Measurements from ENCODE around the gene R3HDM2.
"Not testable (repeated sequence)": the region's sequence is repeated elsewhere in the genome, so short reads cannot be mapped to it uniquely, and the experiment has no call there.

The R3HDM2 gene

DNA sequence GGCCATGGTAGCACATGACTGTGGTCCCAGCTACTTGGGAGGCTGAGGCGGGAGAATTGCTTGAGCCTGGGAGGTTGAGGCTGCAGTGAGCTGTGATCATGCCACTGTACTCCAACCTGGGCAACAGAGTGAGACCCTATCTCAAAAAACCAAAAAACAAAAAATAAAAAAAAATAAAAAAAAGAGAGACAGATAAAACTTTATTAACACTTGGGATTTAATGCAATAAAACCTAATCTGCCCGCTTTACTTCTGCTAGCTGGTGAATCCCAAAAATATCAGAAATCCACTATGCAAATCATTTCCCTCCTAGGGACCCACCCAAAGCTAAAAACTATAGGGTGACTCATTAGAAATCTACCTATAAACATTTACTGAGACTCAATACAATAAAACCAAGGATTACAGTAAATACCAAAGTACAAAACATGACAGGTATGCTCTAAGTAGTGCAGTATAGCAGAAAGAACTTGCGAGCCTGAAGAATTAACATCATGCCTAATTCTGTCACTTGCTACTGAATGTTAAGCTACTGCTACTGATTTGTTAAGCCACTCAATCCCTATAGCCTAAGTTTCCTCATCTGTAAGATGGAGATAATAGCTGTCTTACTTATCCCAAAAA lies 129.8 kb downstream of the R3HDM2 start:
- TF ChIP-seq, protein P1, sequence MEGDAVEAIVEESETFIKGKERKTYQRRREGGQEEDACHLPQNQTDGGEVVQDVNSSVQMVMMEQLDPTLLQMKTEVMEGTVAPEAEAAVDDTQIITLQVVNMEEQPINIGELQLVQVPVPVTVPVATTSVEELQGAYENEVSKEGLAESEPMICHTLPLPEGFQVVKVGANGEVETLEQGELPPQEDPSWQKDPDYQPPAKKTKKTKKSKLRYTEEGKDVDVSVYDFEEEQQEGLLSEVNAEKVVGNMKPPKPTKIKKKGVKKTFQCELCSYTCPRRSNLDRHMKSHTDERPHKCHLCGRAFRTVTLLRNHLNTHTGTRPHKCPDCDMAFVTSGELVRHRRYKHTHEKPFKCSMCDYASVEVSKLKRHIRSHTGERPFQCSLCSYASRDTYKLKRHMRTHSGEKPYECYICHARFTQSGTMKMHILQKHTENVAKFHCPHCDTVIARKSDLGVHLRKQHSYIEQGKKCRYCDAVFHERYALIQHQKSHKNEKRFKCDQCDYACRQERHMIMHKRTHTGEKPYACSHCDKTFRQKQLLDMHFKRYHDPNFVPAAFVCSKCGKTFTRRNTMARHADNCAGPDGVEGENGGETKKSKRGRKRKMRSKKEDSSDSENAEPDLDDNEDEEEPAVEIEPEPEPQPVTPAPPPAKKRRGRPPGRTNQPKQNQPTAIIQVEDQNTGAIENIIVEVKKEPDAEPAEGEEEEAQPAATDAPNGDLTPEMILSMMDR (IDR thresholded peaks at IDR 0.05; ENCODE audit: borderline replicate concordance, extremely low read depth, low read length, poor library complexity, severe bottlenecking), result no peak
- TF ChIP-seq EZH2 (IDR thresholded peaks at IDR 0.05; ENCODE audit: borderline replicate concordance, low read depth, low read length, severe bottlenecking), result no peak
- Histone ChIP-seq H3K4me1 (ENCODE audit: insufficient read depth, low read length) (no peaks in the 10 kb centered on the region), H2AFZ (ENCODE audit: low read depth, low read length) (no peak overlapping the region), H3K4me3 (ENCODE audit: low read depth in 1 of 2, low read length in 2 of 2) (no peak overlapping the region), H3K27ac (ENCODE audit: low read length) (no peak overlapping the region), H3K79me2 (ENCODE audit: insufficient read depth, low read length) (no peaks in the 10 kb centered on the region), H3K4me2 (ENCODE audit: insufficient read depth, low read length) (no peak overlapping the region), H3K36me3 (ENCODE audit: insufficient read depth, low read length) (peaks cover 58% of the 10 kb centered on the region), H3K27me3 (ENCODE audit: insufficient read depth, low read length, poor library complexity) (no peaks in the 10 kb centered on the region), H3K9ac (ENCODE audit: low read depth, low read length) (no peak overlapping the region), H4K20me1 (ENCODE audit: insufficient read depth, low read length) (no peaks in the 10 kb centered on the region), H3K9me3 (ENCODE audit: insufficient read depth, low read length, severe bottlenecking) (no peaks in the 10 kb centered on the region)
- no peak for DNase-seq
- no peak for ATAC-seq (ENCODE audit: insufficient read depth, low read depth)

DNA sequence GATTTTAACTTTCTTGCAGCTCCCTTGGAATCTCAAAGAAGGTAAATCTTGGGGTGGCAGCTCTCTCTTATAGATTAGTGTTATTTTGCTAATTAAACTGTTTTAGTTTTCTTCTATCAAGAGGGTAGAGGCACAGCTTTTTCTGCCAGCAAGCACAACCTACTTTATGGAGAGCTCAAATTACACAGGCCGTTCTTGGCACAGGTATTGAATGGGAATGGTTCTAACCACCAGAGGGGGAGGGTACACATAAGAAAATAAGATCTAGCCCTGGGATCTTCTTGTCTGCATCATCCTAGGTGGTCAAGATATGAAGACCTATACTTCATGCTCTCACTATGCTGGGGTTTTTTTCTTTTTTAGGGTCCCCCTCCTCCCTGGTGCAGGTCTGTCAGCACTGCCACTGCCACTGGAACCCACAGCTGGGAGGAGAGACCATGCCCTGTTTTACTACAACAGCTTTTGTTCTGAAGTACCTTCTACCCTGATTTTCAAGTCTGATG lies 131.3 kb downstream of the R3HDM2 start:
- Histone ChIP-seq H3K79me2 (ENCODE audit: insufficient read depth, low read length) (no peaks in the 10 kb centered on the region), H2AFZ (ENCODE audit: low read depth, low read length) (no peak overlapping the region), H3K4me2 (ENCODE audit: insufficient read depth, low read length) (no peak overlapping the region), H3K9ac (ENCODE audit: low read depth, low read length) (no peak overlapping the region), H3K27me3 (ENCODE audit: insufficient read depth, low read length, poor library complexity) (no peaks in the 10 kb centered on the region), H3K9me3 (ENCODE audit: insufficient read depth, low read length, severe bottlenecking) (no peaks in the 10 kb centered on the region), H3K4me1 (ENCODE audit: insufficient read depth, low read length) (no peaks in the 10 kb centered on the region), H3K4me3 (ENCODE audit: low read depth in 1 of 2, low read length in 2 of 2) (no peak overlapping the region), H4K20me1 (ENCODE audit: insufficient read depth, low read length) (no peaks in the 10 kb centered on the region), H3K27ac (ENCODE audit: low read length) (no peak overlapping the region), H3K36me3 (ENCODE audit: insufficient read depth, low read length) (peaks cover 61% of the 10 kb centered on the region; the same call in 1 of the 2 replicates)
- TF ChIP-seq, protein P1 (IDR thresholded peaks at IDR 0.05; ENCODE audit: borderline replicate concordance, extremely low read depth, low read length, poor library complexity, severe bottlenecking), result no peak
- no peak for TF ChIP-seq EZH2 (IDR thresholded peaks at IDR 0.05; ENCODE audit: borderline replicate concordance, low read depth, low read length, severe bottlenecking)
- ATAC-seq (ENCODE audit: insufficient read depth, low read depth) (no peak), DNase-seq (no peak)

DNA sequence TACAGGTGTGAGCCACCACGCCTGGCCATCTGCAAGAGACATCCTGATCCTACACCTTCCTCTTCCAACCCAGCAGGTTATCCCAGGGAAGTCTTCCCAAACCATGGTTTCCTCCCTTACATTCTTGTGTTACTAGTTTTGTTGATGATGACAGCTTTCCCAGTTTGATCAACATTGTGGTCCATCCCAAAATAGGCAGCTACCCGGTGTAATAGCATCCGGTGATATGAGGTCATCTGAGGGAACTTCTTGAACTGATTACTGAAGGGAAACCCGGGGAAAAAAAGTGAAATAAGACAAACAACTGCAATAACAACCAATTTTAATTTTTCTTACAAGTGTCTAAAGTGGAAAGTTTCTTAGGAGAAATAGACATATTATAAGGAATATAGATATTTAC lies 134.6 kb downstream of the R3HDM2 start:
- no peak for DNase-seq
- Histone ChIP-seq H3K9me3 (ENCODE audit: insufficient read depth, low read length, severe bottlenecking) (no peaks in the 10 kb centered on the region), H3K4me1 (ENCODE audit: insufficient read depth, low read length) (no peaks in the 10 kb centered on the region), H3K4me2 (ENCODE audit: insufficient read depth, low read length) (no peak overlapping the region), H3K4me3 (ENCODE audit: low read depth in 1 of 2, low read length in 2 of 2) (no peak overlapping the region), H3K79me2 (ENCODE audit: insufficient read depth, low read length) (no peaks in the 10 kb centered on the region), H4K20me1 (ENCODE audit: insufficient read depth, low read length) (no peaks in the 10 kb centered on the region), H3K27ac (ENCODE audit: low read length) (no peak overlapping the region), H3K9ac (ENCODE audit: low read depth, low read length) (no peak overlapping the region), H2AFZ (ENCODE audit: low read depth, low read length) (no peak overlapping the region), H3K36me3 (ENCODE audit: insufficient read depth, low read length) (peaks cover 64% of the 10 kb centered on the region; the same call in 1 of the 2 replicates), H3K27me3 (ENCODE audit: insufficient read depth, low read length, poor library complexity) (no peaks in the 10 kb centered on the region)
- TF ChIP-seq EZH2 (IDR thresholded peaks at IDR 0.05; ENCODE audit: borderline replicate concordance, low read depth, low read length, severe bottlenecking), result no peak
- TF ChIP-seq, protein P1 (IDR thresholded peaks at IDR 0.05; ENCODE audit: borderline replicate concordance, extremely low read depth, low read length, poor library complexity, severe bottlenecking), result no peak
- no peak for ATAC-seq (ENCODE audit: insufficient read depth, low read depth)

GRCh38 chr12:57282073-57282472 lies 148.8 kb downstream of the R3HDM2 start:
- not testable (repeated sequence) for H3K9ac ChIP-seq (ENCODE audit: low read depth, low read length); H3K27ac ChIP-seq (ENCODE audit: low read length); H3K27me3 ChIP-seq (ENCODE audit: insufficient read depth, low read length, poor library complexity); DNase-seq; H2AFZ ChIP-seq (ENCODE audit: low read depth, low read length); ATAC-seq (ENCODE audit: insufficient read depth, low read depth); H4K20me1 ChIP-seq (ENCODE audit: insufficient read depth, low read length); H3K4me2 ChIP-seq (ENCODE audit: insufficient read depth, low read length); H3K79me2 ChIP-seq (ENCODE audit: insufficient read depth, low read length); H3K4me3 ChIP-seq (ENCODE audit: low read depth in 1 of 2, low read length in 2 of 2); H3K9me3 ChIP-seq (ENCODE audit: insufficient read depth, low read length, severe bottlenecking)
- Histone ChIP-seq H3K4me1 (ENCODE audit: insufficient read depth, low read length) (peaks cover 22% of the 10 kb centered on the region), H3K36me3 (ENCODE audit: insufficient read depth, low read length) (peaks cover 75% of the 10 kb centered on the region)
